ENCODE measurements around the gene KCNQ1.

GRCh38 chr11:2837651-2838050, 392.8 kb downstream of the KCNQ1 start:
- TF ChIP-seq CTCF (IDR thresholded peaks at IDR 0.05) (no peak), POLR2A (IDR thresholded peaks at IDR 0.05) (no peak)
